Neural cell (in vitro differentiated cells): ENCODE data around the gene MIF. TPM values are rescaled to one million over a fixed set of nuclear protein-coding genes. Genes with fewer than 3 reads are reported as not detected.

ENCODE experiments used
- H2AFZ ChIP-seq: fragments of 200-600, 300-800 bp; sonication (generic), shearing (Covaris generic); 2 replicates; pipeline ENCODE4 v1.6.0; 2014; ENCODE audit warnings: low read depth, mild to moderate bottlenecking, antibody characterized with exemption, low read length, moderate library complexity
- H3F3A ChIP-seq: fragments of 200-600 bp; shearing (Covaris generic); 2 replicates; pipeline ENCODE4 v1.6.1; 2016; ENCODE audit warnings: mild to moderate bottlenecking, moderate library complexity, mixed read lengths, antibody characterized with exemption, low read length; ENCODE audit not compliant: insufficient read depth, poor library complexity, severe bottlenecking
- H3K27ac ChIP-seq: fragments of 200-600, 300-800 bp; sonication (generic), shearing (Covaris generic); 2 replicates; pipeline ENCODE4 v1.5.1; 2014; ENCODE audit warnings: mild to moderate bottlenecking, low read length, moderate library complexity
- H3K27me3 ChIP-seq: fragments of 300-800, 200-600 bp; sonication (generic), shearing (Covaris generic); 2 replicates; pipeline ENCODE4 v1.6.0; 2014; ENCODE audit warnings: mild to moderate bottlenecking, low read depth, low read length, moderate library complexity; ENCODE audit not compliant: insufficient read depth
- H3K36me3 ChIP-seq: fragments of 300-800, 200-600 bp; sonication (generic), shearing (Covaris generic); 2 replicates; pipeline ENCODE4 v1.5.1; 2014; ENCODE audit warnings: mild to moderate bottlenecking, antibody characterized with exemption, low read length, moderate library complexity; ENCODE audit not compliant: insufficient read depth
- H3K4me2 ChIP-seq: fragments of 300-800, 200-600 bp; sonication (generic), shearing (Covaris generic); 2 replicates; pipeline ENCODE4 v1.6.0; 2014; ENCODE audit warnings: mild to moderate bottlenecking, low read length
- H3K4me3 ChIP-seq: fragments of 300-800, 200-600 bp; sonication (generic), shearing (Covaris generic); 2 replicates; pipeline ENCODE4 v1.5.1; 2014; ENCODE audit warnings: mild to moderate bottlenecking, low read length, moderate library complexity
- H3K79me2 ChIP-seq: fragments of 200-600 bp; shearing (Covaris generic); replicated peaks from 2 replicates; pipeline ENCODE4 v1.6.0; 2014; ENCODE audit warnings: mild to moderate bottlenecking, low read length, moderate library complexity; ENCODE audit not compliant: insufficient read depth
- H3K9ac ChIP-seq: fragments of 300-800, 200-600 bp; sonication (generic), shearing (Covaris generic); 2 replicates; pipeline ENCODE4 v1.6.1; 2016; ENCODE audit warnings: mild to moderate bottlenecking, low read length, mixed read lengths
- H3K9me2 ChIP-seq: fragments of 200-600 bp; shearing (Covaris generic); 2 replicates; pipeline ENCODE4 v1.6.1; 2016; ENCODE audit warnings: mild to moderate bottlenecking, low read length, mixed read lengths; ENCODE audit not compliant: insufficient read depth
- H3K9me3 ChIP-seq: fragments of 200-600, 300-800 bp; sonication (generic), shearing (Covaris generic); 2 replicates; pipeline ENCODE4 v1.6.1; 2016; ENCODE audit warnings: mild to moderate bottlenecking, mixed run types, low read length, moderate library complexity, mixed read lengths
- H4K20me1 ChIP-seq: fragments of 200-600 bp; shearing (Covaris generic); 2 replicates; pipeline ENCODE4 v1.6.1; 2016; ENCODE audit warnings: mild to moderate bottlenecking, mixed run types; ENCODE audit not compliant: insufficient read depth
- CTCF ChIP-seq: fragments of 450-650 bp; IDR thresholded peaks from 2 replicates; pipeline ENCODE4 v1.5.1; 2014; ENCODE audit warnings: antibody characterized with exemption, mild to moderate bottlenecking, moderate library complexity; ENCODE audit not compliant: poor library complexity, severe bottlenecking
- EP300 ChIP-seq: fragments of 450-650 bp; conservative IDR thresholded peaks from 2 replicates; pipeline ENCODE4 v1.6.1; 2014; ENCODE audit warnings: antibody characterized with exemption, mild to moderate bottlenecking, moderate library complexity; ENCODE audit not compliant: poor library complexity, severe bottlenecking
- EZH2 ChIP-seq: fragments of 200-600, 300-800 bp; shearing (Covaris generic), sonication (generic); IDR thresholded peaks from 2 replicates; pipeline ENCODE4 v1.6.1; 2014; ENCODE audit warnings: antibody characterized with exemption, low read length, borderline replicate concordance, mild to moderate bottlenecking; ENCODE audit not compliant: insufficient read depth, poor library complexity, severe bottlenecking
- MXI1 ChIP-seq: fragments of 450-650 bp; conservative IDR thresholded peaks from 2 replicates; pipeline ENCODE4 v1.6.1; 2014; ENCODE audit warnings: antibody characterized with exemption, mild to moderate bottlenecking; ENCODE audit not compliant: poor library complexity, severe bottlenecking
- POLR2AphosphoS5 ChIP-seq: IDR thresholded peaks from 2 replicates; pipeline ENCODE4 v1.6.1; 2012
- RAD21 ChIP-seq: fragments of 450-650 bp; conservative IDR thresholded peaks from 2 replicates; pipeline ENCODE4 v1.6.1; 2014; ENCODE audit warnings: antibody characterized with exemption, mild to moderate bottlenecking, moderate library complexity
- REST ChIP-seq: IDR thresholded peaks from 2 replicates; pipeline ENCODE4 v1.6.1; 2012; ENCODE audit warnings: borderline replicate concordance
- SMC3 ChIP-seq: fragments of 450-650 bp; conservative IDR thresholded peaks from 2 replicates; pipeline ENCODE4 v1.6.1; 2014; ENCODE audit warnings: antibody characterized with exemption, mild to moderate bottlenecking, moderate library complexity; ENCODE audit not compliant: poor library complexity
- TAF1 ChIP-seq: IDR thresholded peaks from 2 replicates; pipeline ENCODE4 v1.6.1; 2012; ENCODE audit warnings: low read depth
- polyA minus RNA-seq: library from RNA; depleted of rRNA, polyadenylated mRNA; stranded (reverse); fragments of >200 nt; gene quantifications from 2 replicates; pipeline ENCODE4 v1.2.3, GENCODE V29; 2014
- polyA plus RNA-seq: library from polyadenylated mRNA; depleted of rRNA; stranded (reverse); fragments of >200 nt; gene quantifications from 2 replicates; pipeline ENCODE4 v1.2.3, GENCODE V29; 2014

The MIF gene
- polyA plus RNA-seq (369 and 421 TPM in 2 replicates), polyA minus RNA-seq (79.4 and 96.2 TPM in 2 replicates)

GRCh38 chr22:23893945-23894709 lies at the start of gene MIF:
Gene MIF, plus strand, starts transcription at chr22:23894383. Its CDS starts 92 bp downstream, at chr22:23894475.
- no peaks in the 10 kb centered on the region for H3K9me2 ChIP-seq
- peak within 1 kb of the TSS; percentile 96 for H3K9ac ChIP-seq
- no peaks in the 10 kb centered on the region for H3K27me3 ChIP-seq
- H3K27ac ChIP-seq = peak within 1 kb of the TSS; percentile 92
- peak within 1 kb of the TSS; percentile 90 for H3K4me3 ChIP-seq
- no peaks in the 10 kb centered on the region for H3K79me2 ChIP-seq
- H3K36me3 ChIP-seq = no peaks in the 10 kb centered on the region
- peak; percentile 98 for TF ChIP-seq CTCF
- peak; percentile 59 for TF ChIP-seq REST
- peak; percentile 80 for TF ChIP-seq SMC3
- TF ChIP-seq MXI1 = peak; percentile 33
- TF ChIP-seq EZH2 = no peak
- TF ChIP-seq TAF1 = peak; percentile 86
- peak; percentile 62 for TF ChIP-seq RAD21
- TF ChIP-seq POLR2AphosphoS5 = peak; percentile 97
- peak; percentile 53 for TF ChIP-seq EP300
- peak within 1 kb of the TSS; percentile 66 for H2AFZ ChIP-seq
- H4K20me1 ChIP-seq = no peaks in the 10 kb centered on the region
- H3K4me2 ChIP-seq = peak within 1 kb of the TSS; percentile 64
- H3K9me3 ChIP-seq = no peaks in the 10 kb centered on the region
- H3F3A ChIP-seq = no peaks in the 10 kb centered on the region

GRCh38 chr22:23844739-23845202 lies 49.4 kb upstream of the MIF start:
- no peaks in the 10 kb centered on the region for H3F3A ChIP-seq
- no peak overlapping the region for H2AFZ ChIP-seq
- no peaks in the 10 kb centered on the region for H3K9me3 ChIP-seq
- H3K27me3 ChIP-seq = no peaks in the 10 kb centered on the region
- no peak overlapping the region for H3K4me2 ChIP-seq
- no peaks in the 10 kb centered on the region for H3K36me3 ChIP-seq
- H3K4me3 ChIP-seq = no peak overlapping the region
- H3K9me2 ChIP-seq = no peaks in the 10 kb centered on the region
- TF ChIP-seq POLR2AphosphoS5 (no peak), RAD21 (no peak), SMC3 (no peak), REST (no peak), CTCF (no peak), EP300 (no peak), TAF1 (no peak)
- no peak overlapping the region for H3K9ac ChIP-seq
- H3K27ac ChIP-seq = no peak overlapping the region
- no peaks in the 10 kb centered on the region for H3K79me2 ChIP-seq
- no peaks in the 10 kb centered on the region for H4K20me1 ChIP-seq
